HT1080 (cell line): ENCODE data around the gene C3orf70. TPM values are rescaled to one million over a fixed set of nuclear protein-coding genes. Genes with fewer than 3 reads are reported as not detected.
A peak's percentile ranks its signal among the peaks of the same experiment; 100 is the strongest.

Experiments used
- DNase-seq: peaks from one replicate; pipeline ENCODE4 v3.0.0-alpha.2; 2015; ENCODE audit warnings: low read depth
- polyA plus RNA-seq, 2 experiments: library from polyadenylated mRNA; depleted of rRNA; stranded (reverse); fragments of >200 nt; gene quantifications; 2 replicates each; pipeline ENCODE4 v1.2.3, GENCODE V29; 2015
- total RNA-seq: library from RNA; depleted of rRNA; stranded (reverse); fragments of >200 nt; shearing (Covaris generic); gene quantifications from 2 replicates; pipeline ENCODE4 v1.2.3, GENCODE V29; 2014; rRNA removed

The C3orf70 gene
- total RNA-seq, result 1.7 and 2.6 TPM in 2 replicates
- polyA plus RNA-seq (2015; cell fraction: cytosol; rRNA removed), result 2.5 and 2.6 TPM in 2 replicates
- 1.8 and 2.1 TPM in 2 replicates for polyA plus RNA-seq (2015; cell fraction: nucleus; rRNA removed)

GRCh38 chr3:185152410-185153170, at the start of gene C3orf70:
C3orf70 (minus strand) TSS chr3:185153060; CDS start chr3:185152823, 237 bp downstream.
- DNase-seq, result peak; percentile 52

- peak; percentile 68 for DNase-seq
These were observed 47.8 kb upstream of the C3orf70 start for GRCh38 chr3:185200639-185201038.

- no peak for DNase-seq
These were observed 46.8 kb upstream of the C3orf70 start for GRCh38 chr3:185199671-185200070.

- peak; percentile 42 for DNase-seq
These were observed 46.3 kb upstream of the C3orf70 start for GRCh38 chr3:185199206-185199605.

DNA sequence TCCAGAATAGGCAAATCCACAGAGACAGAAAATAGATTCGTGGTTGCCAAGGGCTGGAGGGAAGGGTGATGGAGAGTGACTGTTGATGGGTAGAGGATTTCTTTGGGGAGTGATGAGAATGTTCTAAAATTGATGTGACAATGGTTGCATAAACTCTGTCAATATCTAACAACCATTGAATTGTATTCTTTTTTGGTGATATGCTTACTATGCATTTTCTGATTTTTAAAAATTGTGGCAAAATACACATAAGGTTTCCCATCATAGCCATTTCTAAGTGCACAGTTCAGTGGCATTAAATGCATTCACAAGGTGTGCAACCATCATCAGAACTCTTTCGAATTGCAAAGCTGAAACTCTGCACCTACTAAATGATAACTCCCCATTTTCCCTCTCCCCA, 44.2 kb upstream of the C3orf70 start:
- DNase-seq, result no peak

GRCh38 chr3:185195652-185196051, 42.8 kb upstream of the C3orf70 start:
- DNase-seq, result no peak

DNA sequence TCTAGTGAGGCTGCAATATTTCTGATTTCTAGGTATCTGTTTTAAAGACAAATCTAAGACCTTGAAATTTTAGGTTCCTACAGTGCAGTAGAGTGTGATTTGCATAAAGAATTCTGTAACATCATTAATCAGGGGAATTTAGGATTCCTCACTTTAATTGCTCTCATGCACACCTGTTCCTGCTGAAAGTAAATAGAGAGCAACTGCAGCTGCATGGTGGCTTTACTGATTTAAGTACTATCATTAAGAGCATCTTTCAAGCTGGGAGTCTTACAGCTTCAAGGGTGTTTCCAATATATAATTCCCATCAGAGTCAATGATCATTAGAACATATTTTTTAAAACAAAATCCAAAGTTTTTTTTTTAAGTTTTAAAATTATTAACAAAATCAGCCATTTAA, 36.0 kb upstream of the C3orf70 start:
- DNase-seq, result no peak

DNA sequence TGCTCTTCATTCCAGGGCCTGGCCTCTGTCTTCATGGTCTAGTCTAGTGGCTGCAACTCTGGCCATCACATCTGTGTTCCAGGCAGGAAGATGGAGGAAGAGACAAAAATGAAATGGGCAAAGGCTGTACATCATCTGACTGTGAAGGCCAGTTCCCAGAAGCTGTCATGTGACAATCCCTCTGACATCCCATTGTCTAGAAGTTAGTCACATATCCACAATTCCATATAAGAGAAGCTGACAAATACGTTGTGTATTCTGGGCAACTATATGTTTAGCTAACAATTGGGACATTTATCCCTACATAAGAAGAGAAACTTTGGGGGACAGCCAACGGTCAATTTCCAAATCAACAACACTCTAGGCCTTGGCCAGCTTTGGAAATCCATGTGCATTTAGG, 34.5 kb upstream of the C3orf70 start:
- DNase-seq, result no peak

GRCh38 chr3:185176750-185177359, 24.0 kb upstream of the C3orf70 start:
- peak; percentile 46 for DNase-seq

- DNase-seq, result peak; percentile 24
These were observed 22.6 kb upstream of the C3orf70 start for GRCh38 chr3:185175370-185175987.

- peak; percentile 52 for DNase-seq
These were observed 19.5 kb upstream of the C3orf70 start for GRCh38 chr3:185172086-185173049.

- no peak for DNase-seq
These were observed 11.8 kb upstream of the C3orf70 start for GRCh38 chr3:185164428-185165217.

DNA sequence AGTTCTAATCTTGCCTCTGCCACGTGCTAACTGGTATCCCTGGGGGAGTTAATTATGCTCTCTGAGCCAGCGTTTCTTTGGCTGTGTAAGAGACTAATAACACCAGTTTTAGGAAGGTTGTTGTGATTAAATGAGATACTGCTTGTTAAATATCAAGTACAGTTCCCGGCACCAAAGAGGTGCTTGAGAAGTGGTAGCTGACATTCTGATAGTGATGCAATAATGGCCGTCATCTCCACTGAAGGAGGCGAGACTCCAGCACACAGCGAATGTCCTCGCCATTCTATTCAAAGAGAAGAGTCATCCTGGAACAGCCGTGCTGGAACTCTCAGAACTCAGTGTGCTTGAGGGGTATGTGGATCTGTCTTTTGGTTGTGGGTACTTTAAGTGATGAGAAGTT, 9.8 kb upstream of the C3orf70 start:
- no peak for DNase-seq

DNA sequence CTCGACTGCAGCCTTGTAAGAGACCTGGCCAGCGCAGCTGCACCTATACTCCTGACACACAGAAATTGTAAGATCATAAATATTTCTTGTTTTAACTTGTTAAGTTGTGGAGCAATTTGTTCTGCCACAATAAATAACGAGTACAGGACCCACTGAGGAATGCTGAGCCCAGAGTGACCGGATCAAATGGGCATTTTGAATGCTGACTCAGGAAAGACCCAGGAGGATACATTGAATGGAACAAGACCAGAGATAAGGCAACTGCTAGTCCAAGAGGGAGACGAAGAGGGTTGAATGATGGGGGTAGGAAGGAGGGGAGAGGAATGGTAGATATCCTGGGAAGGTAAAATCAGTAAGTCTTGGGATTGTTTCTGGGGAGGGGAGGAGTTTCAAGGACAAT, 8.9 kb upstream of the C3orf70 start:
- DNase-seq, result no peak

DNA sequence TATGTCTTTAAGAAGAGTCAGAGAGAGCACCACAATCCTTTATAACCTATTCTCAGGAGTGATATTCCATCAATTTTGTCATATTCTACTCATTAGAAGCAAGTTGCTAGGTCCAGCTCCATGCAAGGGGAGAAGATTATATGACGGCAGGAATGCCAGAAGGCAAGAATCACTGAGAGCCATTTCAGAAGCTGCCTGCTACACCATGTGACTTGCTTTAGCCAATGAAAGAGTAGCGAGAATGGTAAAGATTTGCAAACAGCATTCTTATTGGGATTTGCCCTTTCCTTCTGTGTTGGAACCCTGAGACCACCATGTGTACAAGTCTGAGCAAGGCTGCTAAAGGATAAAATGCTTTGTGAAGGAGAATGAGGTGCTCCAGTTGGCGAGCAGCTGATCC, 4.5 kb upstream of the C3orf70 start:
- DNase-seq, result no peak

- no peak for DNase-seq
These were observed 2.8 kb upstream of the C3orf70 start for GRCh38 chr3:185155678-185156077.

DNA sequence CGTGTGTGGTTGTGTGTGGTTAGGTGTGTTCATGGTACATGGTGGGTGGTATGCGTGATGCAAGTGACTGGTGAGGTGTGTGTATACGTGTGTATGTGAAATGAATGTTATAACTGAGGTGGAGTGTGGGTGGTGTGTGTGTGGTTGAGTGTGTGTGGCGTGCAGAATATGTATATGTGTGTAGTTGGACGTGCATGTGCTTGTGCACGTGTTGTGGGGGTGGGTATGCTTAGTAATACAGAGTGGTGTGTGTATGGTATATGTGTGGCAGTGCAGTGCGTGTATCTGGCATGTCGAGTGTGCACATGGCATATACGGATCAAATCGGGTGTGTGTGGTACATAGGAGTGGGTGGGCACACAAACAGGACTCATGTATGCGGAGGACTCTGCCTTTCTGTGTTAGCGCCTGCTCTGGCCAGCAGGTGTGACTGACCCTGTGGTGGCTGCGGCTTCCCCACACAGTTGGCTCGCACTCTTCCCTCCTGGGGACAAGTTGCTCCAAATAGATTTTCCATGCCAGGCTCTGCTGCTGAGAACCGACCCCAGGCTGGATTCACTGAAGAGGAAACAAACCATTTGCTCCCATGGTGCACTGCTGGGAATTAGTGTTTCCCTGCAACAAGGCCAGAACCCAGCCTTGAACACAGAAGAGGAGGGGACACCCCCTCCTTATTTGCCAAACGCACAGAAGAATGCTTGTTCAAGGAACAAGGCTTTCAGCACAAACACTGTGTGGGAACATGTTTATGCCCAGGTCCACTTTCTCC, 1.2 kb upstream of the C3orf70 start:
- no peak for DNase-seq

DNA sequence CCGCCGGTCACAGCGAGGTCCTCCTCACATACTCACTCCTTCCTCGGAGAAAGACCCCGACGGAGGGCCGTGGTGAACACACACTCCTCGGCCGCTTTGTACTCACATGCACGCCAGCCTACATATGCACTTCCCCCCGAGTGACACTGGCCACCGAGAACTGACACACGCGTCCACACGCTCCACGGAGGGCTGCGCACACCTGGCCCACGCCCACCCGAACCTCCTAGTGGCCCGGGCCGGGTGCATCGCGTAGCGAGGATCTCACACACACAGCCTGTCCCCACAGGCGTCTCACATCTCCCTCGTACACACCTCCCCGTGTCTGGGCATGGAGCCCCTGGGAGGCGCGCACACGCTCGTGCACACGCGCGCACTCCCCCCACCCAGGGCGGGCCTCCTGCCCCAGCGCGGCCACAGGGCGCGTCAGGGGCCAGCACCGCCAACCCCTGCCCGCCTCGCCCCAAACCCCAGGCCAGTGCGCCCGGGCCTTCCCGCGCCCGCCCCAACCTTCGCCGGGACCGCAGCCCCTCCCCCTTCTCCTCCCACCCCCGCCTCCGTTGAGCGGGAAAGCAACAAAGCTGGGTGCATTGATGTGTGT, 411 bp upstream of the C3orf70 start:
- no peak for DNase-seq

- DNase-seq, result no peak
These were observed 873 bp downstream of the C3orf70 start for GRCh38 chr3:185151964-185152409.
